ENCODE results near the gene RGS14. TPM values are rescaled to one million over a fixed set of nuclear protein-coding genes. Genes with fewer than 3 reads are reported as not detected.

Gene RGS14
- total RNA-seq, 2 donors from 2014 or later, result 9.1 to 10.1 TPM

DNA sequence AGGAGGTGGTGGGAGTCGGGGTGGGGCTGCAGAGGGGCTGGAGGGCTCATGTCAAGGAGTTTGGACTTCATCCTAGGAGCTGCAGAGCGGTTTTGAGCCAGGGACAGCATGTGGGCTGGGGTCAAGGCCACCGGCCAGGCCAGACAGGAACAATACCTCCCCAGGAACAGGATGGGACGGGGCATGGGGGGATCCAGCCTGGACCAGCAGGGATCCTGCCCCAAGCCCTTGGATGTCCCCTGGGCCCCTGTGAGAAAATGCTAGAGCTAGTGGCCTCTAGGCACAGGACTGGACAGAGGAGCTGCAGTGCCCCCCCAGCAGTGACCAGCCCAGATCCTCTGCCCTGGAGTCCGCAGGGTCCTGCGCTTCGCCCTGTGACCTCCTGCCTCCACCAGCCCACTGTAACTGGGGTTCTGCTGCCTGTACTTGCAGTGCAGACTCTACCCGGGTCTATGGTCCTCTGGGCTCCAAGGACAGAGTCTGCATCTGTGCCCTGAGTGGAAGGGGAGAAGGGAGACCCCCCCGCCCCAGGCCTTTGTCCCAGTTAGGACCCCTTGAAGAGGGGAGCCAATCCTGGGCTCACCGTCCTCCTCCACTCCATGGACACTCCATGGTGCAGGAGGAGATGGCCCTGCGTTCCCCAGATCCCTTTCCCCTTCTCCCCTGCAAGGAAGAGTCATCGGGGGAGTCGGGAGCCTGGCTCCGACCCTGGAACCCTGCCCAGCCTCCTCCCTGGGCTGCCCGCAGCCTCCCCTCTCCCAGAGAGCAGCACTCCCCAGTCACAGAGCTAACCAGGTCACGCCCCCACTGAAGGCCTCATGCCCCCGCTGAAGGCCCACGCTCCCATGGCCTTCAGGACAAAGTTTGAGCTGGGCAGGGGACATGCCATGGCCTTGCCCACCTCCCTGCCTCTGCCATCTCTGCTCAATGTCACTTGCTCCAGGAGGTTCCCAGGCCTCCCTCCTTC lies 43.1 kb upstream of the RGS14 start:
- intact Hi-C loops (cut with DNase I), result loop anchor here (5.0 to 10.0 kb wide), 3 partner anchors 138 to 200 kb away; no protein-coding TSS in a partner anchor
- no peak overlapping the region for H3K4me3 ChIP-seq
- DNase-seq, result no peak
- no peaks in the 10 kb centered on the region for H3K36me3 ChIP-seq
- H3K27me3 ChIP-seq, result no peaks in the 10 kb centered on the region
- H3K4me1 ChIP-seq, result peaks cover 29% of the 10 kb centered on the region
- TF ChIP-seq, protein P1, sequence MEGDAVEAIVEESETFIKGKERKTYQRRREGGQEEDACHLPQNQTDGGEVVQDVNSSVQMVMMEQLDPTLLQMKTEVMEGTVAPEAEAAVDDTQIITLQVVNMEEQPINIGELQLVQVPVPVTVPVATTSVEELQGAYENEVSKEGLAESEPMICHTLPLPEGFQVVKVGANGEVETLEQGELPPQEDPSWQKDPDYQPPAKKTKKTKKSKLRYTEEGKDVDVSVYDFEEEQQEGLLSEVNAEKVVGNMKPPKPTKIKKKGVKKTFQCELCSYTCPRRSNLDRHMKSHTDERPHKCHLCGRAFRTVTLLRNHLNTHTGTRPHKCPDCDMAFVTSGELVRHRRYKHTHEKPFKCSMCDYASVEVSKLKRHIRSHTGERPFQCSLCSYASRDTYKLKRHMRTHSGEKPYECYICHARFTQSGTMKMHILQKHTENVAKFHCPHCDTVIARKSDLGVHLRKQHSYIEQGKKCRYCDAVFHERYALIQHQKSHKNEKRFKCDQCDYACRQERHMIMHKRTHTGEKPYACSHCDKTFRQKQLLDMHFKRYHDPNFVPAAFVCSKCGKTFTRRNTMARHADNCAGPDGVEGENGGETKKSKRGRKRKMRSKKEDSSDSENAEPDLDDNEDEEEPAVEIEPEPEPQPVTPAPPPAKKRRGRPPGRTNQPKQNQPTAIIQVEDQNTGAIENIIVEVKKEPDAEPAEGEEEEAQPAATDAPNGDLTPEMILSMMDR (IDR thresholded peaks at IDR 0.05), result no peak
- no peak overlapping the region for H3K9ac ChIP-seq (ENCODE audit: low read depth in 2 of 2, low read length in 2 of 2)
- H3K9me3 ChIP-seq, result no peaks in the 10 kb centered on the region
- no peak overlapping the region for H3K27ac ChIP-seq

DNA sequence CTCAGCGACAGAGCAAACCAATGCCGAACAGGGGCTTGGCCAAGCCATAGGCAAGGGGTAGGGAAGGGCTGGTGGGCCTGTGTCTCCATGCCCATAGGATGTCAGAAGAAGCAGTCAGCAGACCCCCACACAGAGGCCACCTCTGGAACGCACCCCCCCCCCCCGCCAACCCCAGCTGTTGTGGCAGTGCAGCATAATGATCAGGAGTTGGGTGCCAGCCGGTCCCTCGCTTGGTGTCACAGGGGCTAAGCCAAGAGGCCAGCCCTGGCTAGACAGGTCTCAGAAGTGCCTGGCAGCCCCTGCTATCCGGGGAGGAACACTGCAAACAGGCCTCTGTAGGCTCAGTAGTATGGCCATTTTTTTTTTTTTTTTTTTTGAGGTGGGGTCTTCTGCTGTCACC lies 42.3 kb upstream of the RGS14 start:
- no peak overlapping the region for H3K27ac ChIP-seq
- no peak overlapping the region for H3K4me3 ChIP-seq
- no peaks in the 10 kb centered on the region for H3K27me3 ChIP-seq
- intact Hi-C loops (cut with DNase I), result loop anchor here (5.0 to 10.0 kb wide), 2 partner anchors 137 to 201 kb away; no protein-coding TSS in a partner anchor
- no peaks in the 10 kb centered on the region for H3K9me3 ChIP-seq
- DNase-seq, result no peak
- no peaks in the 10 kb centered on the region for H3K36me3 ChIP-seq
- H3K4me1 ChIP-seq, result peaks cover 21% of the 10 kb centered on the region
- TF ChIP-seq, protein P1 (IDR thresholded peaks at IDR 0.05), result no peak
- H3K9ac ChIP-seq (ENCODE audit: low read depth in 2 of 2, low read length in 2 of 2), result no peak overlapping the region

DNA sequence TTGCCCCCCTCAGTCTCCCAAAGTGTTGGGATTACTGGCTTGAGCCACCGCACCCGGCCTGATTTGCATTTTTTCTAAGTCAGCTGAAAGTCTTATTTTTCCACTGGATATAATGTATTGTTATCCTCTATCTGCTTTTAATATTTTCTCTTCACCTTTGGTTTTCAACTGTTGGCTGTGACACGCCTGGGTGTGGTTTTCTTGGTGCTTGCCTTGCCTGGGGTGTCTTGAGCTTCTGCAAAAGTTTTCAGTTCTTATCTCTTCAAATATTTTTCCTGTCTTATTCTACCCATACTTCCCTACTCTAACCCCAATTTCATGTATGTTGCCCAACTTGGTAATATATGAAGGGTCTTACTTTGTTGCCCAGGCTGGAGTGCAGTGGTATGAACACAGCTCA lies 41.7 kb upstream of the RGS14 start:
- Histone ChIP-seq H3K9me3 (no peaks in the 10 kb centered on the region), H3K36me3 (no peaks in the 10 kb centered on the region), H3K27ac (no peak overlapping the region), H3K9ac (ENCODE audit: low read depth in 2 of 2, low read length in 2 of 2) (no peak overlapping the region), H3K4me3 (no peak overlapping the region), H3K27me3 (no peaks in the 10 kb centered on the region), H3K4me1 (peaks cover 15% of the 10 kb centered on the region)
- no peak for DNase-seq
- TF ChIP-seq, protein P1 (IDR thresholded peaks at IDR 0.05), result no peak
- intact Hi-C loops (cut with DNase I), result loop anchor here (5.0 to 10.0 kb wide), 2 partner anchors 136 to 201 kb away; no protein-coding TSS in a partner anchor

DNA sequence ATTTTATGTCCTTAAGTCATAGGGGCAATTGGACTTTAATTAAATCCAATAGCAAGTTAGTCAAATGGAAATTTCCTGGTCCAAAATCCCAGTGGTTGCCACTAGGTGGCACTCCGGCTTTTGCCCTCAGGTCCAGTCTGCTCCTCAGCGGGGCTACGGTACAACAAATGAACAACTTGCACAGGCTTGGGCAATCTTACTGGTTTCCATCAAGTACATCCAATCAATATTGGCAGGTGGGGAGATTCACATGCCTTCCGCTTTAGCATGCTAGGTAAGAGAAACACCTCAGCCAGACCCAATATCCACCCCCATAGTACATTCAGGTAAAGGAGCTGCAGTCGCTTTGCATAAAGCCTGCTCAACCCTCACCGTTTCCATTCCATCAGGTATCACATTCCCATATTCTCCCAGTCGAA lies 39.8 kb upstream of the RGS14 start:
- Histone ChIP-seq H3K9me3 (no peaks in the 10 kb centered on the region), H3K9ac (ENCODE audit: low read depth in 2 of 2, low read length in 2 of 2) (no peak overlapping the region), H3K27ac (no peak overlapping the region), H3K36me3 (no peaks in the 10 kb centered on the region), H3K4me1 (peaks cover under 1% of the 10 kb centered on the region), H3K4me3 (no peak overlapping the region), H3K27me3 (no peaks in the 10 kb centered on the region)
- TF ChIP-seq, protein P1 (IDR thresholded peaks at IDR 0.05), result peak; percentile 78
- intact Hi-C loops (cut with DNase I), result loop anchor here (5.0 to 10.0 kb wide), 2 partner anchors 134 to 203 kb away; no protein-coding TSS in a partner anchor
- DNase-seq, result peak; percentile 84

DNA sequence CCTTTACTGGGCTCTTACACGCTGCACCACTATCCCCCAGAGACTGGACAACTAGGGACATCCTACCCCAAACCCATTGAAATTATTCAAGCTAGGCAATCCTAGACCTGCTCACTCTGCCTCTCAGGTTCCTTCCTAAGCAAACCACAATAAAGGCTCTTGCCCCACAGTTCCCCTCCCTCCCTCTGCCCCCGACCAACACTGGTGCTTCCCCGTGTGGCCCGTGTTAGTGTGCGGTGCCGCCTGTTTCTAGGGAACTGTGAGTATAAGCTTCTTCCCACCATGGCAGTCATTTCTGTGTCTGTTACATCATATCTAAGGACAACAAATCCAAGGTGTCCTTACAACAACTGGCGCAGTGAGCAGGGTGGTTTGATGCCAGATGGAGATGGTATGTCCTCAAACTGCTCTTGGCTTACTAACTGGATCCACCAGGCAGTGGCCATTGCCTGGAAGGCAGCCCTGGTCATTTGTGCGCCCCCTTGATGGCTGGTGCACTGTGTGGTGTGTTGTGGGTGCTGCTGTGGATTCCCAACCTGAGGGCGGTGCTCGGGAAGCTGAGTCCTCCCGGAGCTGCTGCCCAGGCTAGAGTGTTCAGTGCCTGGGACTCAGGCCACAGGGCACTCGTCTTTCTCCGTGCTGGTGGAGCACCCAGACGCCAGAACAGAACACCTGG lies 37.7 kb upstream of the RGS14 start:
- Histone ChIP-seq H3K9ac (ENCODE audit: low read depth in 2 of 2, low read length in 2 of 2) (no peak overlapping the region), H3K9me3 (no peaks in the 10 kb centered on the region), H3K4me1 (no peaks in the 10 kb centered on the region), H3K27me3 (no peaks in the 10 kb centered on the region), H3K4me3 (no peak overlapping the region), H3K36me3 (no peaks in the 10 kb centered on the region), H3K27ac (no peak overlapping the region)
- DNase-seq, result no peak
- TF ChIP-seq, protein P1 (IDR thresholded peaks at IDR 0.05), result no peak
- intact Hi-C loops (cut with DNase I), result loop anchor here (5.0 to 10.0 kb wide), 2 partner anchors 132 to 205 kb away; no protein-coding TSS in a partner anchor
